Activated CD8-positive, alpha-beta memory T cell treated with anti-CD3 and anti-CD28 coated beads, Interleukin-2, amount 50 U/mL, for 24 hours (primary cell): Measurements from ENCODE around the gene KRT5.

Source experiments
- DNase-seq: peaks from one replicate; pipeline ENCODE4 v3.0.0-alpha.2; 2020; ENCODE audit errors: extremely low read depth

The KRT5 gene

DNA sequence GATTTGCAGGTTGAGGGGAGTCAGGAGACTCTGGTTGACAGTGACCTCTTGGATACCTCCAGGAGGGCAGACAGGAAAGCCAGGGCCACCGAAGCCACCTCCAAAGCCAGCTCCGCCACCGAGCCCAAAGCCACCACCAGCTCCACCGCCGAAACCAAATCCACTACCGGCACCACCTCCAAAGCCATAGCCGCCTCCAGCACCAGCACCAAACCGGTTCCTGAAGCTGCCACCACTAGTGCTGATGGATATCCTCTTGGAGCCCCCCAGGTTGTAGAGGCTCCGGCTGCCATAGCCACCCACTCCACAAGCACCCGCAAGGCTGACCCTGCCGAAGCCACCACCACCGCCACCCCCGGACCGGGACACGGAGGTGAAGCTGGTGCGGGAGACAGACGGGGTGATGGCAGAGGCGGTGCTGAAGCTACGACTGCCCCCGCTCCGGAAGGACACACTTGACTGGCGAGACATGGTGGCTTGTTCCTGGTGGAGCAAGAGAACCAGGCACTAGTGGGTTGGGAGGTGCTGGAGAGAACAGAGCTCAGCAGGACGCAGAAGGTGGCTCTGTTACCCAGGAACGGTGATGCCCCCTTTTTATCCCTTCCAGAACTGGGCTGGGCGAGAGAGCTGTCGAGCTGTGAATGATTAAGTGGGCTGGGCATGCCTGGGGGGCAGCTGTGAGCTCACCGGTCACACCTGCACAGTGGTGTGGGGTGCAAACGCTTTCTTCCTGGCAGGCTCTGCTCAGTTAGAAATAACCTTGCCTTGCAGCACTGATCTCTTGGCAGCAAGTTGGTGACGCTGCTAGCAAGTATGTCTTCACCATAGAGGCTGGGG lies at the start of gene KRT5:
Gene KRT5, minus strand, starts transcription at position 569 of the 837 bp plus-strand sequence. Its CDS starts 98 bp downstream, at position 471.
- DNase-seq, result no peak

DNA sequence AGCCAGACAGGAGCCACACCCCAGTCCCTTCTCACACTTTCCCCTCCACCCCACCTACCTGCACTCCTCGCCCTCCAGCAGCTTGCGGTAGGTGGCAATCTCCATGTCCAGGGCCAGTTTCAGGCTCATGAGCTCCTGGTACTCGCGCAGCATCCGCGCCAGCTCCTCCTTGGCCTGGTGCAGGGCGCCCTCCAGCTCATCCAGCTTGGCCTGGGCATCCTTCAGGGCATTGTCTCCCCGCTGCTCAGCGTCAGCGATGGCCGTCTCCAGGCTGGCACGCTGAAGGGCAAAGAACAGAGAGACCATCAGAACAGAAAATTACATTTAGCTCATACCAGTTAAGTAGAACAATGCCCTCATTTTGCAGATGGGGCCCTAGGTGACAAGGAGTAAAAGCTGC lies 47.9 kb upstream of the KRT5 start:
- DNase-seq, result no peak

DNA sequence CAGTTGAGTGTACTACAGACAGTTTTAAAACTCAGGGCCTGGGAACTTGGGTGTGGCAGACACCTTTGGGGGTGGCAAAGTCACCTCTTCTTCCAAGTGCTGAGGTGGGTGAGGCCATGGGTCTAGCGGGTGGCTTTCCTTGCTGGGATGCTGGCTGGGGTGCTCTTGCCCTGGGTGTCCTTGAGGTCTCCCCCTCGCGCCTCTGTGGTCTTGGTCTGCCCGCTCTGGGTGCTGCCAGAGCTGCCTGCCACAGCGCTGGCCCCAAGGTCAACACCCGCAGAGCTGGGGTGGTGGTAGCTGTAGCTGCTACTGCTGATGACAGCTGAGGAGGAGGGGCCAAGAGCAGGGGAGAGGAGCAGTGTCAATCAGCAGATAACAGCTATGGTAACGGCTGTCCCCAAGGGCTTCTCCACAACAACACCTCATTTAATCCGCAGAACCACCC lies 46.7 kb upstream of the KRT5 start:
- DNase-seq, result peak; percentile 9

DNA sequence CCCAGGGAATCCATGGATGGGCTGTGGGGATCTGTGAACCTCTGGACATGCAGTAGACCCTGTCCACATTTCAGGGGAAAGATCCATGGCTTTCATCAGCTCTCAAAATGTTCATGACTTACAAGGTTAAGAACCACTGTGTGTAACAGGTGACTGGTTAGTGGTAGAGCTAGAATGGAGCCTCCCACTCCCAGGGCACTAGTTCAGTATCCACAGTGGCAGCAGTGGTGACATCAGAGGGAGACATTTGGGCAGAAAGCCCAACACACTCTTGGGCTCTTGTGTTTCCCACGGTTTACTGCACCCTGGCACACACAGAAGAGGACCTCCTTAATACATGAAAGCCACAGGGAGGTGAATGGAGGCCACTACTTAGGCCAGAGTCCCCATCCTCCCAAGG lies 44.4 kb upstream of the KRT5 start:
- no peak for DNase-seq

DNA sequence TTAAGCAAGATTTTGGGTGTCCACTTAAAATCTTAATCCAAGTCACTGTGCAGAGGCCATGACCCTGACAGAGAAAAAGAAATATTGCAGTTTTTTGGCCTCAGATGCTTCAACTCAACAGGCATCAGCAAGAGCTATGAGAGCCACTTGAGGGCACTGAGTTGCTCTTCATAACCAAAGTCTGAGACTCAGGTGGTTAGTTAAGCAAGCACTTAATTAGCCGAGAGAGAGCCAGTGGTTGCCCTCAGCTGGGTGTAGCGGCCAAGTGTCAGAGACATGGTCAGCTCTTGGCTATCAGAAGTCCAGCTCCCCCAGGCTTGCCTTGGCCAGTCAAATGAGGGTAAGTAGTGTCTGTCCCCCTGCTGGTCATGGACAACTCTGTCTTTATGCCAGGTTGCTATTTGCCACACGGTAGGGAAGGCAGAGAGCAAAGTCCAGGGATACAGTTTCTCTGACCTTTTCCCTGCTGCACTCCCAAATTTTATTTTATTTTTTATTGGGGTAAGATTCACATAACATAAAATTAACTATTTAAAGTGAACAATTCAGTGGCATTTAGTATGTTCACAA lies 41.8 kb upstream of the KRT5 start:
- DNase-seq, result no peak

DNA sequence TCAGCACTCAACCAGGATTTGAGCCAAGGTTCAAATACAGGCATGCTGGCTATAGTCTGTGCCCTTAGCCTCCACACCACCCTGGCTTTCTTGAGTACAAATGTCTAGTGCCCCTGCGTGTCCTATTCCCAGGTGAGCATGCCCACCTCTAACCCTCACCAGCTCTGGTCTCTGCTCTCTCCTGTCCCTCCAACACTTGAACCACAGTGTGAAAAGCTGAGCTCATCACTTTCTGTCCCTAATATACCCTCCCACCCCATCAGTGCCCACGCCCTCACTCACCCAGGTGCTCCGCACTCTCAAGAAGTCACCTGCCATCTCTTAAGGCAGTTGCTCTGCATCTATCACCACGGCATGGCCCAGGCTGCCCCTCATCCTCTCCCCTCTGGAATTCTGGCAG lies 39.8 kb upstream of the KRT5 start:
- no peak for DNase-seq

DNA sequence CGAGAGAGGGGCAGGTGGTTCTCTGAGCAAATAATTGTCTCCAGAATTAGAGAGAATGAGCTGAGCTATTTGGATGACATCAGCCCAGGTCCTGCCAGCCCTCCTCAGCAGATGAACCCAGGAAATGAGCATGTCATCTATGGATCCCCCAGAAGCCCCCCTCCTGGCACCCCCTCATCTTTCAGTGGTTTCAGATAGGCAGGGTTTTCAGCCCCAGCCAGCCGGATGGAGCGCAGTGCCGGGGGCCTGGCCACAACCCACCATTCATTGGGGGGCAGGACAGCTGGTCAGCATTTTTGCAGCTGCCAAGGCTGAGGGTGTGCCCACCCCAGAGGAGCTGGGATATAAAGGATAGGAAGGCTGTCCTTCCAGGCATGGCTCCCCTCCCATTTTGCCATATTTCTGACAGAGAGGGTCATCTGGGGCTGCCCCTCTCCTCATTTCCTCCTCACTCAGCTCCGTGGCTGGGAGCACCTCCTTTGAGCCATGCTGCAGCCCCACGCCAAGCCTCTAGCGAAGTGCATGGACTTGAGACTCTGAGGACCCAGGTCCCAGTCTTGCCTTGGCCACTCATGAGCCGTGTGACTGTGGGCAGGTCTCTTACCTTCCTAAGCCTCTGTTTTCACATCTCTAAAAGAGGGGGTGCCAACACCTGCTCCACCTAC lies 38.7 kb upstream of the KRT5 start:
- DNase-seq, result no peak

DNA sequence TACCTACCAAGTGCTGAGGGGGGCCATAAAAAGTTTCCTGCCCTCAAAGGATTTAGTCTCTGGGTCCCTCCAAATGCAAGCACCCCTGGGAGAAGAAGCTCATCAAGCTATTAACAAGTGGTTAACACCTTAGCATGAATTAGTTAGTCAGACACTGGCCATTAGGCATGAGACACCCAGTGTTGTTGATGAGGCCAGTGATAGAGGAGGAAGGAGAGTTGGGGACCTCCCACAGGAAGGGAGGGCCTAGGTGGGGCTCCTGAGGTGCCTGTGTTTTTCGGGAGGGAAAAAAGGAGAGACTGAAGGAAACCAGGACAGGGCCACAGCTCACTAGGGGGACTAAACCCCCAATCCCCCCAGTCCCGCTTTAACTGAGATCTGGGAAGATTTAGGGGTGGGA lies 37.3 kb upstream of the KRT5 start:
- DNase-seq, result no peak

DNA sequence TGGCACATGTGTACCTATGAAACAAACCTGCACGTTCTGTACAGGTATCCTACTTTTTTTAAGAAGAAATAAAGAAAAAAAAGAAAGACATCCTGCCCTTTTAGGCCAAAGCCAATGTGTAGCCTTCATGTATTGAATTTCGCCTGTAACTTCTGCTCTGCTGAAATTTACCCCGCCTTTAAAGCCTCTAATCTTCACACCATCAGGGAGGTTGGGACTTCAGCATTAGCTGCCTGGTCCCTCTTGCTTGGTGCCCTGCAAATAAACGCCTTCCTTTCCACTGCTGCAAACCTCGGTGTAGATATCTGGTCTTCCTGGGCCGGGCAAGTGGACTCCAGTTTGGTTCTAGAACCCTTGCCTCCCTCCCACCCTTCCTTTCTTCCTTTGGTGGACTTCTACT lies 35.4 kb upstream of the KRT5 start:
- no peak for DNase-seq

DNA sequence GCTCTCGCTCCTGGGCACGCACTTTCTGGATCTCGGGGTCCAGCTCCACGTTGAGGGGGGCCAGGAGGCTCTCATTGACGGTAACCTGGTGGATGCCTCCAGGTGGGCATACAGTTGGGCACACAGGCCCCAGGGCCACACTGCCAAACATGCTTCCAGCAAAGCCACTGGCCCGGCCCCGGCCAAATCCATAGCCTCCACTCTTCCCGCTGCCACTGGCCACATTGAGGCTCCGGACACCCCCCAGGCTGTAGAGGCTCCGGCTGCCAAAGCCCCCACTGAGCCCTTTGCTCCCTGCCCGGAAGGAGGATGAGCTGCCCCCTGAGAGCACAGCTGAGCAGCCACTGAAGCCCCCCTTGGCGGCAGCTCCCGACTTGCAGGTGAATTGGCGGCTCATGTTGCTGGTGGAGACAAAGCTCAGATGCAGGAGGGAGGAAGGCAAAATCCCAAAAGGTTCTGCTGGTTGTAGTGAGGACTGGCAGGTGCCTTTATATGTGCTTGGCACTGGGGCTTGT lies 32.5 kb upstream of the KRT5 start, which contains the start of gene KRT71:
Gene KRT71, minus strand, starts transcription at position 465 of the 515 bp plus-strand sequence. Its CDS starts 68 bp downstream, at position 397.
- no peak for DNase-seq

DNA sequence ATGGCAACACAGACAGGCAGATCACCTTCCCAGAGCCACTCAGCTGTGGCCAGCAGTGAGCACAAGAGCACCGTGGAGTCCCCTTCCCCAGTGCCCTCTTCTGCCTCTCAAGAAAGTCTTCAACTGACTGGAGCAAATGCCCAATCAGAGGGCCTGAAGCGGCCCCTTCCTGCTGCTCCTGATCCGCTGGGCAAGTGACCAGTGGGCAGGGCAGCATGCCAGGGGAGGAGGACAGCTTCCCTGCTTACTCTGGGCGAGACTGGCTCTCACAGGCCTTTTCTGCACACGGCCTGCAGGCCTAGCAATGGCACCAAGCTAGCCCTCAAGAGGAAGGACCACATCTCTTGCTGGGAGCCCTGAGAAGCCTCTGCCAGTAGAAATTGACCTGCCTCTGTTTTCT lies 31.9 kb upstream of the KRT5 start:
- DNase-seq, result no peak

DNA sequence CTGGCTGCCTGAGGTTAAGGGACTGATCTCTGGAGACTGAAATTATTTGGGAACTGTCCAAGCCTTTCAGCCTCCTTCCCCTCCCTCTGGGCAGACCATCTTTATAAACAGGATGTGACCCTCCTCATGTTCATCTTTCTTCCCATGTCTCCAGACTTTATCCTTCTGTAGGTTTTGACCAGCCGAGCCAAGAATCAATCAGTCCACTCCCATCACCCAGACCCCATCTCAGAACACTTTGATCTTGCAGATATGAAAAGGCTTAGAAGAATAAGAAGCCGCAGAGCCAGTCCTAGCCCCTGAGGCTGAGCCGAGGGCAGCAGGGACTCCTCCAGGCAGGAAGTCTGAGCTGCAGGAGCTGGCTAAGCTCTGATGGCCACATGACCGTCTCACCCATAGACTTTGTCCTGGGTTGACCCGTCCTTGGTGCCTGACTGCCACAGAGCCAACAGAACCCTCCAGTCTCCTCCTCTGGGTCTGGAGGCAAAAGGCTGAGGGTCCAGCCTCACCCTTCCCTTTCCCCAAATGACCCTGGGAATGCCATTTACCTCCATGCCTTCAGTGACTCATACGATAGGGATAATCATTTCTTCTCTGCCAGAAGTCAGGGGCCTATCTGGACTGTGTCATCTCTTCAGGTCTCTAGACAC lies 31.1 kb upstream of the KRT5 start:
- DNase-seq, result no peak

DNA sequence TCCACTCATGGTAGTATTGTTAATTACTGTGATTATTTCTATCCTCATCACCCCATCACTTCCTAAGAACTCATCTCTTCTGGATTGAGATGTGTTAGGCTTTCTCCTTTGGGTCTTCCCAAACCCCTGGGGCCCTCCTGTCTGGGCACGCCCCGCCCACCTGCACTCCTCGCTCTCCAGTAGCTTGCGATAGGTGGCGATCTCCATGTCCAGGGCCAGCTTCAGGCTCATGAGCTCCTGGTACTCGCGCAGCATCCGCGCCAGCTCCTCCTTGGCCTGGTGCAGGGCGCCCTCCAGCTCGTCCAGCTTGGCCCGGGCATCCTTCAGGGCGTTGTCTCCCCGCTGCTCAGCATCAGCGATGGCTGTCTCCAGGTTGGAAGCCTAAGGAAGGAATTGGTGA lies 25.9 kb upstream of the KRT5 start:
- DNase-seq, result no peak

DNA sequence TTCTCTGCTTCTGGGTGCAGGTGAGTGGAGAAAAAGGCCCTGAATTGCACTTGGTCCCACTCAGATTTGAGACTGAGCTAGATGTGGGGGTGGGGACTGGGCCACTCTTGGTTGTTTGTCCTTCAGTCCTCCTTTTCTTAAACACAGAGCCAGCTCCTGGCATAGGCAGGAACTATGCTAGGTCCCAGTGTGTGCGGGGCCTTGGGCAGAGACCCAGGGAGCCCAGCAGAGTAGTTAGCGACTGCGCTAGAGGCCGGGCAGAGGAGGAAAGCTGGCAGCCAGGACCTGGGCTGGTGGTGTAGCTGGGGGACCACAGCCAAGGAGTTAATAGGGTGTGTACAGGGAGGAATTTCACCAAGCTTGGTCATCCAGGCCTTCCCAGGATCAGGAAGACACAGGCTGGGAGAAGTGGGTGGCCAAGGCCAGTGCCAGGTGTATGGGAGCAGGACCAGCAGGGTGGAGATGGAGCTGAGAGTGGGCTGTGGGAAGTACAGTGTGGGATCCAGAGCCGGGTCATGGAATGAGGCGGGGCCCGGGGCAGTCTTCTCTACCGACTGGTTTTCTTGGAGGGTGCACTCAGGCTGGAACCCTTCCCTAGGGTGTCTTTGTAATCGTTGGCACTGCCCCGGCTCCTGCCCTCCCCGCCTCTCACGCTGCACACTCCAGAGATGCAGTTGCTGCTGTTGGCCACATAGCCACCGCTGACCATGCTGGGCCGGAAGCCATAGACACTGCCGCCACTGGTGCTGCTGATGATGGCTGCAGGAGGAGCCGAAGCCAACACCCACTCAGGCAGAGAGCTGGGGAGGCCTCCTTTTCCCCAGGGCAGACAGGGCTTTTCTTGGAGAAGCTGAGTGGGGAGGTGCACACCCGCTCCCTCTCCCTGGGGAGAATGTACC lies 24.0 kb upstream of the KRT5 start:
- no peak for DNase-seq

DNA sequence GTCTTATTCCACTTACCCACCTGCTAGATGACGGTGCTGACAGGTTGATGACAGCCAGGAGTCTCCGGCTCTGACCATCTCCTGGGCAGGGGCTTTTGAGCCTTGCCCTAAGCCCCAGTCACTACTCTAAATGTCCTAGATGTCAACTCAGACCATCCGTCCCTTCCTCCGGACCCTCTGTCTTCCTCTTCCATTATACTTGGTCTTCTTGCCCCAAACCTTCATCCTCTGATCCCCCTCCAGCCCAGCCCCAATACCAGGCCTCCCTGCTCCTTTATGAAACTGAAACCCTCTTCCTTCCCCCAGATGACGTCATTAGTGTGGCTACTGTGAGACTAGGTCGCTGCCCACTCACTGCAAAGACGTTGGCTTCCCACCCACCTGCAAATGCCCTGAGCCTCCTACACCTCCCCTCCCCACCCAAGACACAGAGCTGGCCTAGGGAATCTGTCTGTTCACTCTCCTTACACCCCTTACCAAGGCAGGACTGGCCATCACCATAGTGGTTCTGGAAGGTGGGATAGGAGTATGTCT lies 22.7 kb upstream of the KRT5 start:
- DNase-seq, result no peak

DNA sequence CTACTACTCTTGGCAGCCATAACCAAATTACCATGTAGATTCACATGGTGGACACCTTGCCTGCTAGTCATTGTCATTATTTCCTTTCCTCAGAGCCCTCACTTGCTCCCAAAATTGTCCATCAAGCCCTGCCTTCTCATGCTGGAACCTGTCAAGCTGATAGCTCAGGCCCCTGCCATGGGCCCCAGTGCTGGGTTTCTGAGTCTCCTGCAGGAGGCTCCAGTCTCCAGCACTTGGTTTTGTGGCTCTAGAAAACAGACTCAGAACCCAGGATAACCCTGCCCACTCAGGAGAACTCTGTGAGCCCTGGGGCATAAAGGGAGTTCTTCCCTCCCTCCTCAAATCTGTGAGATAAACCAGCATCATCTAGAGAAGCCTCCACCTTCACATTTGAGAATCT lies 22.0 kb upstream of the KRT5 start:
- DNase-seq, result no peak

DNA sequence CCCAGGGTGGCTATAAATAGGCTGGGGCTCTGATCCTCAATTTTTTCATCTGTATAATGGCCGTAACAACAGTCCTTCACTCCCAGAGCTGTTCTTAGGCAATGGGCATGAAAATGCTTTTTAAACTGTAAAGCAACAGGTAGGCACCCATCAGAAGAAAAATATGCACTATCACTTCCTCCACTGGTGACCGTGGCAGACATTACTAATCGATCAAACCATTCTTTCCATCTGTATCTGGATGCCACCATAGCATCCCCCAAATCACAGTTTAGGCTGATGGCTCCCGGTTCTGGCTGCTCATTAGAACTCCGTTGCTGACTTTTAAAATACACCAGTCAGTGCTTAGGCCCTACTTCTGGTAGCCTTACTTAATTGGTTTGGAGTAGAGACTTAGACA lies 21.5 kb upstream of the KRT5 start:
- no peak for DNase-seq

DNA sequence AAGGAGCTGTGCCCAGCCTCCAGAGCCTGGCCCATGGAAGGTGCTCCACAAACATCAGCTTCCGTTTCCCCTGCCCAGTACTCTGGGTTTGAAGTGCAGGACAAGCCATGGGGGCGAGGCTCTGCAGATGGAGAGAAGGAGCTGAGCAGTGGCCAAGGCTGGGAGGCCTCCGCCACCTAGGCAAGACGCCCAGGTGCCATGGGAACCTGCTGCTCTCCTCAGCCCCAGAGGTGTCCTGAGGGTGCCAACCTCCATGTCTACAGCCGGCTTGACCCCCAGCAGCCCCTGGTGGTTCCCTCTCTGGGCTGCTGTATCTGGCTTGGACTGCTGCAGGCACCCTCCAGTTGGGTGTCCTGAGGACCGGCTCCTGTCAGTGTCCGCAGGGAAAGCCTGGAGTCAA lies 20.3 kb upstream of the KRT5 start:
- DNase-seq, result no peak

DNA sequence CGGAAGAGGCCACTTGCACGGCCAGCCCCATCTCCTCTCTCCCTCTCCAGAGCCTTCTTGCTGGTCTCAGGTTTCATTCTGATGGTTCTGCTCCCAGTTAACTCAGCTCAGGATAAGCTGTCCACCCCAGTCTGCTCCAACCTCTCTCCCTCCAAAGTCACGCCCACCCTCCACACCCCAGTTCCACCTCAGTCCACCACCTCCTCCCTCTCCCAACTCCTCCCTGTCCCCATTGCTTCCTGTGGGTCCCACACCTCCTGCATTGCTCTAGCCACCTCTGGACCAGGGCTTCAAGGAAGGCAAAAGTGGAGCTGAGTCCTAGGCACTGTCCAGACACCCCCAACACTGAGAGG lies 19.6 kb upstream of the KRT5 start:
- no peak for DNase-seq

DNA sequence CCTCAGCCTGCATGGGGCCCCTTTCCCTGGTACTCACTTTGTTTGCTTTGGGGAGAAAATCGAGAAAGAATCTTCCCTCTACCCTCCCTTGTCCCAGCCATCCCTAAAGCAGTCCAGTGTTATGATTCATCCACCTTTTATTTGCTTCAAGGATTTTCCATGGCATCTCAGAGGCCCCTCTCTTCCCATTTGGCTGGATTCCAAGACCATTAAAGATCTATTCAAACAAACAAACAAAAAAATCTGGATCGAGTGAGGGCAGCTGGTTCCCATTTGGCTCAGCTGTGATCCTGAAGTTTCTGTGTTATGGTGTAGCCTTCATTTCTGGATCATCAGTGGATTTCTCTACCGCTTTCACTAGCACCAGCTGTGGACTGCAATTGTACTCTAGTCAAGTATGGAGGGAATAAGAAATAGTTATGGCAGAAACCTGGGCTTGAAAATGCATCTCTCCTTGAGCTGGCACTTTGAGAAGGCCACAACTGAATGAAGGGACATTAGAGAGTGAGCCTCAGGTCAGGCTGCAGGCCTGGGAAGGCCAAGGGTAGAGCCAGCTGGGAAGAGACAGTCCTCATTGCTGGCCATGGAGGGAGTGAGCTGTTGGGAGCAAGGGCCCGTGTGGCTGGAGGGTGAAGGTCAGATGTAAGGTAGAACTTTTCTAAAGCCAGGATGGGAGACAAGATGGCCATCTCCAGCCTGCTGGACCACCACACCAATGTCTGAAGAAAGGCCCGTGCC lies 19.1 kb upstream of the KRT5 start:
- no peak for DNase-seq
